Superior temporal gyrus (tissue), 1 donor: ENCODE data around the gene TPD52L1.

Experiments
- DNase-seq: peaks from one replicate; pipeline ENCODE4 v3.0.0-alpha.2; 2016; ENCODE audit errors: extremely low spot score

Gene TPD52L1

DNA sequence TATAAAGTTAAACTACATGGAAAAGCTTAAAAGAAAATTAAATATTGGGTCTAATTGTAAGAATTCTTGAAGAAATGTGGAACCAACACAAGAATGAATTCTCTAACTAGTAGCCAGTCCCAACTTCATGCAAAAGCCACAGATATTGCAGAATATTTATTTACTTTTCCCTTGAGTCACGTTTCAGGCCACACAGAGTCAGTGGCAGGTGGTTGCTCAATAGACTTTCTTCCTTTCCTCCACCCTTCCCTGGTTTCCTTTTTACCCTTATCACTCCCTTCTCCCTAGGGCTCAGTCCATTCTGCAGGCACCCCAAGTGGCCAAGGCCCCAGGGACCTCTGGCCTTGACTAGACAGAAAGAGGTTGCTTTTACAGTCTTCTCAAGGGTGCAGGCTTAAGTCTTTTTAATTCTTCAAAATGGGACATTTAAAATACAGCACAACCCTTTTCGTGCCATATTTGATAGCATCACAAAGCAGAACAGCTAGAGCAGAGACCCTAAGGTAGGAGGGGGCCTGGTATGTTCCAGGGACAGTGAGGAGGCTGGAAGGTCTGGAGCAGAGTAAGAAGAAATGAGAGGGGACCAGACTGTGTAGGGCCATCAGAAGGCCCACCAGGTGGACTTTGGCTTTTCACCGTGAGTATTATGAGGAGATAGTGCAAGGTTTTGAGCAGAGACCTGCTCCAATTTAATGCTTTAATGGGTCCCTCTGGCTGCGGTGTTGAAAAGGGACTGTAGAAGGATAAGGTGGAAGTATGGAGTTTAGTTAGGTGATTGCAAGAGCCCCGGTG is 83.2 kb downstream of the TPD52L1 start:
- no peak for DNase-seq

DNA sequence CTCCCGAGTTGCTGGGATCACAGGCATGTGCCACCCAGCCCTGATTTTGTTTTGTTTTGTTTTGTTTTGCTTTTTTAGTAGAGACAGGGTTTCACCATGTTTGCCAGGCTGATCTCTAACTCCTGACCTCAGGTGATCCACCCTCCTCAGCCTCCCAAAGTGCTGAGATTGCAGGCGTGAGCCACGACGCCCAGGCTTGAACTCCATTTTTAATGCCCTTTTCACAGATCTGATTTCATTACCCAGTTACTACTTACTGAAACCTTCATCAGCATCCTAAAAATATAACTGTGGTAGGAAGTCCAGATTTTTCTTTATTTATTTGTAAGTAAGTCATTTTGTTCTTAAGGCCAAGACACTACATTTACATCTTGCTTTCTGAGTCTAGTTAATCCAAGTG is 84.2 kb downstream of the TPD52L1 start:
- no peak for DNase-seq

DNA sequence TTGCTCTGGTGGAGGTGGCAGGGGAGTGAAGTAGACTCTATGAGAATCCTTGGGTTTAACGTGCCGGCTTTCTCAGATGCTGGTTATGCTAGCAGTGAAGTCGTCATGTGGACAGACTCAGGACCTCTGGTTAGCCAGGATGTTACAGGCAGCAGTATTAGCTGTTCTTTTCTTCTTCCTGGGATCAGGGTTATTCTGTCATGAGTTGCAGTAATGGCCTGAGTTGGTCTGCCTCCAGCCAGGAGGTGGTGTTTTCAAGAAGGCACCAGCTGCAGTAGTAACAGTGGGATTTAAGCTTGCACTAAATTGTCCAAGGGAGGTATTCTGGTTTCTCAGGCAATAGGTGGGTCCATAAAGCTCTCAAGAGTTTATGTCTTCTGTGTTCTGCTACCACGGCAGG is 91.5 kb downstream of the TPD52L1 start:
- DNase-seq: no peak

DNA sequence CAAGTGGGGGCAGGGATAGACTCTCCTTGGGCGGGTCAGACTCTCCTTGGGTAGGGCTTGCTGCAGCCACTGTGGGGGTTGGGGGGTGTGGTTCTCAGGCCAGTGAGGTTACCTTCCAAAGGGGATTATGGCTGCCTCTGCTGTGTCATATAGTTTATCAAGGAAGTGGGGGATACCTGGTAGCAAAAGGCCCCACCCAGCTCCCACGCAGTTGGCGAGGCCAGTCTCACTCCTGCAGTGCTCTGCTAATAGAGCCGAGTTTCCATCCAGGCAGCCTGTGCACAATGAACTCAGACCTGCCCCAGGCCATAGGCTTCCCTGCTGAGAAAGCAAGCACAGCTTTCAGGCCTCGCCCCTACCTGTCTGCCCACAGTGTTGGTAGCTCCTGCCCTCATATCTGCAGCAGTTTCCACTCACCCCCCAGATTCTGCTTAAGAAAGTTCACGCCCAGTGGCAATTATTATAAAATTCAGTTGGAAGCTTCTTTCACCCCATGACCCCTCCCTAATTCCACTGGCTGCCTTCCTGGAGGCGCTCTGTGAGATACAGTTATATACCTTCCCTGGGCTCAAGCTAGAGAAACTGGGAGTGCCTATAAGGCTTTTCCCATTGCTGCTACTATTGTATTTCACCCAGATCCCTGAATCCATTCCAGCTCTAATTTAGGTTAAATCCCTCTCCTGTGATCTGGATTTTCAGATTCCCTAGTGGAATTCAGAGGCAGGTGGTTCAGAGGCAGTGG is 92.1 kb downstream of the TPD52L1 start:
- DNase-seq: no peak

DNA sequence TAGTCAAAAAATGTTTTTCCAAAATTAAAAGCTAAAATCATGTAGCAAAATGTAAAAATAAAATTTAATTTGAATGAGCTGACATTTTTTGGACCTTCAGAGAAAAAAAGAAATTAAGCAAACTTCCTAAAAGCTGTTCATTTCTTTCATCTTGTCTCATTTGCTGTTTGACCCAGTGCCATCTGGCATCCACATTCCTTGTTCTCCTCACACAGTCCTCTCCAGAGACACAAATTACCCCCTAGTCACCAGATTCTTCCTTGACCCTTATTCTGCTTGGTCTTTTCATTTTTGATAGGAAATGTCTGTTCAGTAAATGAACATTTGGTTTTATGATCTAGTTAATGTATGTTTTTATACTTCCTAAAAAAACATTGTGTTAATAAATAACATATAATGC is 93.0 kb downstream of the TPD52L1 start:
- DNase-seq: no peak

DNA sequence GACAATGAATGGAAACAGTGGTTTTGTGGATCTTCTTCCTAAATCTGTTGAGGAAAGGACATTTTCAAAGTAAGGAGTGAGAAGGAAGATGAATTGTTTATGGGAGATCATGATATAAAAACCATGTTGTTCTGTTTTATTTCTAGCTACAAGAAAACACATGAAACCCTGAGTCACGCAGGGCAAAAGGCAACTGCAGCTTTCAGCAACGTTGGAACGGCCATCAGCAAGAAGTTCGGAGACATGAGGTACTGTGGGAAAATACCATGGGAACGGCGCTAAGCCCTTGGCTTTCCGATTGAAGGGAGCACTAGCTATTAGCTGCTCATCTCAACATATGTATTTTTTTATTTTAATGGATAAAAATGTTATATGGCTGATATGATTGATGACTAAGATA is 94.6 kb downstream of the TPD52L1 start:
- no peak for DNase-seq

DNA sequence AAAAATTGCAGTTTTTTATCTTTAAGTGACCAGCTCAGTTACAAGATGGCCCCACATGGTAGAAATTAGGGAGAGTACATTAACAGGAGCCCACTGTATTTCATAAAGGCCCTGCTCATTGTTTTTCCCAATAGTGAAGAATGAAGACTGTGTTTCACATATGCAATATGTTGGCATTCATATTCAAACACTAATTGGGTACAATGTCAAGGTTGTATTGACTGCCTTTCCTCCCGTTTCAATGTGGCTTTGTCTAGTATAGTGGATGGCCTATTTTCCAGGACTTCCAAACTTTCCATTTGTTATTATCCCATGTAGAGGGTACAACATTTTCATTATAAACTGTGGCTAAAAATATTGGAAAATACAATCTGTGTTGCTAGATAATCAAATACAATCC is 96.9 kb downstream of the TPD52L1 start:
- no peak for DNase-seq

DNA sequence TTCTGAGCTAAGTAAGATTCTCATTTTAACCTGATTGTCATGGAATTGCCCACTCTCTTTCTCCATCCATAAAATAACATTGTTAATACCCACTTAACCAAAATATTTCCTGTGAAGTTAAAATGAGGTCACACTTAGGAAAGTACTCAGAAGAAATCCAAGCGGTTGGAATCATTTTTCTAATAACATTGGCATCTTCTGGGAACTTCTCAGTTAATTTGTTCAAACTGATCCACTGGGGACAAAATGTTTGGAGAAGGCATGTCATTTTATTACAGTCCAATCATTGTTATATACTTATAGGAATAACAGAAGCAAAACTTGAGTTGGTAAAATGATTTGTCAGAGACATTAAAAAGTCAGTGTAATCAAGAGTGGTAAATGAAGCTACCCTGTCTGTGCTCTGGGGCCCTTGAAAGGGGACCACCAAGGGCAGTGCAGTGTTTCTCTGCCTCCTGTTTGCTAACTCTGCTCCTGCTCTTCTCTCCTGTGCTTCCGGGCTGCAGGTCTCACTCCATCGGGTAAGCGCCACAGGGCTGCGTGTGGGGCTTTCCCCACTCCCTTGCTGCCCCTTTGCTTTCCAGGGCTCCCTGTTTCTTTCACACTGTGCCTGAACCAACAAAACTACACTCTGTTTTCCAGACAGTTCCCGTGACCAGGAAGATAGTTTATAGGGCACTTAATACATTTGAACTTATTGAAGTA is 98.1 kb downstream of the TPD52L1 start:
- DNase-seq: no peak

DNA sequence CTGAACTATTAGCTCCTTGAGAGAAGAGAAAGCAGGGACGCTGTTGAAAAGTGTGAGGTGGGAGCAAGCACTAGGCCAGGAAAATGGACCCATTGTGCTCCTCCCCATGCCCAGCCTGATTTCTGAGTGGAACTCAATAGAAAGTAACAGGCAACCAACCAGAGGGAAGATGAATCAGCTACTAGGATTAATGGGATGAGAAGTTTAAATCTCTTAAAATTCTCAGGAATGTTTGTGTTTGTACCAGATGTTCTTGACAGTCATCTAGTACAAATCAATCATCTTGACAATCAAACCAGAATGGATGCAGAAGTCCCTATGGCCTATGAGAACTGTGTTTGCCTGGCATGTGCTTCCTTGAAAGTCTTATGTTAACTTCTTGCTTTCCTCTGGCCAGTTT is 99.3 kb downstream of the TPD52L1 start:
- no peak for DNase-seq

DNA sequence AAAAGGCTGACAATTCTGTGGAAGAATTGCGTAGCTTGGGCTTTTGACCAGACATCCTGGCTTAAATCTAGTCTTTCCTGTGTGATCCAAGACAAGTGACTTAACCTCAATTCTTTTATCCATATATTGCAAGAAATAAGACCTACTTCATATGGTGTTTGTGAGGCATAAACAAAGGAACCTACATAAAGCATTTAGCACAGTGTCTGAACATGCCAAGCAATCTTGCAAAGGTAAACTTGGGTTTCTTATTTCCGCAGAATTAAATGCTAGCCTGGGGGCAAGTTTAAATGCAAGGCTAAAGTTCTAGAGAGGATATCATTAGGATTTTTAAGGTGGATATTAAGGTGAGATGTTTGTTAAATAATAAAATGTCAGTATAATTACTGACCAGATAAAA is 100.3 kb downstream of the TPD52L1 start:
- no peak for DNase-seq

DNA sequence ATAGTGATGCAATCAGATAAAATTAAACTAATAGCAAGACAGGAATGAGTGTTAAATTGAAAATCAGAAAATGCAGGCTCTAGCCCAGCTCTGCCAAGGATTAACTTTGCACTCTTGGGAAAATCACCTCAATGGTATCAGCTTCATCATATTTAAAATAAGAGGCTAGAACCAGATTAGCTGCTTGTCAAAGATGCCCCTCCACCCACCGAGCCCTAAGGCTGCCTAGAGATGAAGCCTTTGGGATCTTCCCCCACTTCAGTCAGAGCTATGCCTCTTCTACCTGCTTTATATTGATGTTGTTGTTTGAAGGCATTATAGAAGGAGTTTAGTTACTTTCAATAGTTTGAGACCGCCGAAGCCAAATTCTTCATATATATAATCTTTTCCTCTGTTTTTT is 100.7 kb downstream of the TPD52L1 start:
- no peak for DNase-seq

DNA sequence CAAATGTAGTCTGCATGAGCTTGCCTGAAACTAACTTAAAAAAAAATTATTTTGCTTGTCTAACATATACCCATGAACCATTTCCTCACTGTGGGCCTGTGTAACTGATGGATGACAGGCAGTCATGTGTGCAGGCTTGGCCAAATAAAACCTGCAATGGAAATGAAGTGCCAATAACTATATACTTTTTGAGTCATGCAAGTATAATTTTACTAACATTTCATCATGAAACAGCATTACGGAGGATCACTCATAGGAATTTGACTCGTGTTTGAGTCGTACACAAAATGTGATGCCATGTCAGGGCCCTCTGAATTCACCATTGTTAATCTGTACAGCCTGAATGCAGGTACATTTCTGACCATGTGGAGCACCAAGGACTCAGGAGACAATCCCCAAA is 101.6 kb downstream of the TPD52L1 start:
- no peak for DNase-seq

DNA sequence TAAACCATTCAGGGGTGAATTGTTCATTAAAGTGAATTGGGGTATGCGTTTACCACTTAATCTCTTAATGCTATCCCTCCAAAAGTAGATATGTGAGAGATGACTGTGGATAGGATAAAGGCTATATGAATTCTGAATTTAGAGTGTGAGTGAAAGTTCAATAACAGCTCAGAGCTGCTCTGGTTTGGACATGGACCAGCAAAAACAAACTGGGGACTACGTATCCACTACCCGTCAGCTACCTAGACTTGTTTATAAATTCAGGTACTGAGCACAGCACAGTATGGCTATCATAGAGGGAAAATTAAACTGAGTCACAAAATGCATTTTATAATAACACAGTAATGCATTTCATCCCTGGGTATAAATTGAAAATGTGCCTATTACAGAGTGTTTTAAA is 103.8 kb downstream of the TPD52L1 start:
- no peak for DNase-seq

DNA sequence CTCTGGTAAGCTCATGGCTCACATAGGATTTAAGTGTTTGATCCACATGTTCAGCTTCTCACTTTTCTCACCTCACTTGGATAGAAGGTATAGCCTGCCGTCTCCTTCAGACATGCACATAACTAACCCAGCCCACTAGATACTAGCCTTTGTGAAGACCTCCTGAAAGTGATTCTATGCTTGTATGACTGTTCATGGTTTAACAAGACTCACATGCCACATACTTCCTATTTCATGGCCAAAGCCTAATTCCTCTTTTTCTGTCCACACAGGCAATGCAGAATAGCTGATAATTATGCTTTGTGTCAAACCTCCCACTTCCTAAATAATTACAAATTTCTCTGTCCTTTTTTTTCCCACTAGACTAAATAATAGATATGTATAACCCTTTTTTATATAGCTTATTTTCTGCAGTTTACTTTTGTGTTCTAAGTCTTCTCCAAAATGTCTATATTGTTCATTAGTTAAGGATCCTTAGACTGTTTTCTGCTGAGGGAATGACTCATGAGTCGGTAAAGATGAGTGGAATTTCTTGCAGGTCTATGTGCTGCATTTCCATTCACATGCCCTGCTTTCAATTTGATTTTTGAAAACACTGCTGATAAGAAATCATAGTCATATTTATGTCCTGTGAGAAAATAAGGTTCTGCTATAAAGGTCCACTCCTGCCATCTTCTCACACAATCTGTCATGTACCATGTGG is 105.2 kb downstream of the TPD52L1 start:
- no peak for DNase-seq

DNA sequence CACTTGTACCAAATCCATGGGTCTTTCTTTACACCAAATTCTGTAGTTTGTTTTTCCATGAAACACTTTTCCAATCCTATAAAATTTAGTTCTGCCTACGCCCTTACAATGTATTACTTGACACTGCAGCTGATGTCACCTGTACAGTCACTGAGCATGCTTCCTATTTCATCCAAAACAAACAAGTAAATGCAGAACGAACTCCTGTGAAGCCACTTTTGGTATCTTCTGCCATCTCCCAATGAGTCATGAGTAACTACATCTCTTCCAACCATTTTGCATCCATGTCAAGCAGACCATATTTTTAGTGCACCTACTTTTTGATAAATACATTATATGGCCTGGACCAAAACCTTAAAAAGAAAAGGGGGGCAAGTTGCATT is 105.8 kb downstream of the TPD52L1 start:
- no peak for DNase-seq

DNA sequence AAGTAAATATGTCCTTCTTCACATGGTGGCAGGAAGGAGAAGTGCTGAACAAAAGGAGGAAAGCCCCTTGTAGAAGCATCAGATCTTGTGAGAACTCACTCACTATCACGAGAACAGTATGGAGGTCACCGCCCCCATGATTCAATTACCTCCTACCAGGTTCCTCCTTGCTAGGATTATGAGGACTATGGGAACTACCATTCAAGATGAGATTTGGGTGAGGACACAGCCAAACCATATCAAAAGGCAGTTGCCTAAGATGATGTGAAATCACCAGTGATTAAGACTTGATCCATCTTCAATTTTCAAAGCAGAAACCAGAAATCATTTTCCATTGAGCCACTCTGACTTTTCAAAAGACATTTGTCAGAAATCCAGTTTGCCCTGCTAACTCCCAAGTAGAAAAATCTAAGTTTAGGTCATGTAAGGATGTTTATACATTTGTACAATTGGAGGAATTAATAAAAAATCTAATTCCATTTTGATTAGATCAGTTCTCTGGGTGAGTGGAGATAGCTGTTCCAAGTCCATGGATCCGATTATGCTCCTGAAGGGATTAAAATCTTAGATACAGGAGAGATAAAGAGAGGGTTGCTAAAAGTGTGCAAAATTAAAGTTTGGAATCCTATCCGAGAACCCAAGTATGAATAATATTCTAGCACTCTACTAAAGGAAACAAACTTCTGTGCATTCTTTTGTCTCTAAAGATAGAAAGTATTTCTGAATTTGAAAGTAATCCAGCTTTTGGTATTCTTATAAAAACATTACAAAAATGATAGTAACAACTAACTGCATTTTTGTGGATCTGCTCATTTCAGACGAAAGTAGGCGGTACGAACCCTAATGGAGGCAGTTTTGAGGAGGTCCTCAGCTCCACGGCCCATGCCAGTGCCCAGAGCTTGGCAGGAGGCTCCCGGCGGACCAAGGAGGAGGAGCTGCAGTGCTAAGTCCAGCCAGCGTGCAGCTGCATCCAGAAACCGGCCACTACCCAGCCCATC is 108.7 kb downstream of the TPD52L1 start:
- no peak for DNase-seq

DNA sequence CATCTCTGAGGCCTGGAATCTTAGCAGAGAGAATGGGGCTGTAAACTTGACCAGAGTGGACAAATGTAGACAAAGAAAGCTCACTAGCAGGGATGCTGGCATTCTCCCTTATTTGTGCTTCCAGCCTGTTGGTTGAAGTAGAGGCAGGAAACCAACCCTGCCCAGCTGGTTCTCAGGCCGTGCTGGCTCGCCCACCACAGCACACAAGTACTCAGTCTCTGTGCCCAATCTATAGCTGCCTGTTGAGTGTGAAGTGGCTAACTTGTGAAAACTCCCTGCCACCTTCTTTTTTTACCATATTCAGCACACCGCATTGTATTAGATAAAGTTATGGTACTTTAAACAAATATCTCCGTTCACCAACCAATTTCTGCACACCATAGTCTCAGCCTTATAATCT is 110.9 kb downstream of the TPD52L1 start:
- DNase-seq: no peak

DNA sequence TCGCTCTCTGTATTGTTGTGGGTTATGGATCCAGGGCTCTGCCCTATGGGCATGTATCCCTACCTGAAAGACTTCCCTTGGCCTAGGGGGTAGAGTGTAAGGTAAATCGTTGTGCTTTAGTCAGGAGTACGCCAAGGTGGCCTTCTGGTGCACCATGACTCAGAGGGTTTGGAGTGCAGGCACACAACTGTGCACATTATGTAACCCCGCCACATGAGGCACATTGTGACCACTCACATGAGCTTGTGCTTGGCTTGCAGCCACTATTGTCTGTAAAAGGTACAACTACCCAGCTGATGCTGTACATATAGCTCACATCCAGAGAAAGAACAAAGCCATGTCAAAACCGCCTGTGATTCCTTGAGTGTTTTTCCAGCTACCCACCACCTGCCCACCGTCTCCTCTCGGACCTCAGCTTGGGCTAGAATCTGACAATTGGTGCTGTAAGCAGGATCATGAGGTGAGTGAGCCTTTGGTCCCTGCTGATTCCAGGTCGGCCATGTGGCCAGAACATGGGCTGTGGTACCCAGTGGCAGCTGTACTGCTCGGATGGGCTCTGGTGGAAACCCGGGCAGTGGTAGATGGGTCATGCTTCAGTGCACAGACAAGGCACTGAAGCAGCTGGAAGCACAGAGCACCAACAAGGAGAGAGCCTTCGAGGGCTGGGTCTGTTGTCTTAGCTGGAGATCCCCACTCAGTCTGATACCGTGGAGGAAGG is 114.4 kb downstream of the TPD52L1 start:
- DNase-seq: no peak

DNA sequence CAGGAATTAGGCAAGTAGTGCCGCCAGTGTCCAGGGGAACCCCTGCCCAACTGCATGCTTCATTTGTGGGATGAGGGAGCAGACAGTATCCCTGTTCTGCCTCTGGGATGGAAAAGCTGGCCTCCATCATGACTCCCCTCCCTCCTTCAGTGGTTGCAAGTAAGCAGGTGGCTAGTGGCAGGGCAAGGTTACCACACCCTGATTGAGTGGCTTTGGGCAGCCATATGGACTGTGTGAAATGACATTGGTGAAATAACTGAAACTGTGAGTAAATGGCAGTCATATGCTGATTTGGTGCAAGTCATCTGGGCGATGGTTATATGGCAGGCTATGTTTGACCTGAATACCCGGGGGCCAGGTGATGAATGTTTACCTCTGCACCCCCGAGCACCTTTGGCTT is 115.2 kb downstream of the TPD52L1 start:
- DNase-seq: no peak

DNA sequence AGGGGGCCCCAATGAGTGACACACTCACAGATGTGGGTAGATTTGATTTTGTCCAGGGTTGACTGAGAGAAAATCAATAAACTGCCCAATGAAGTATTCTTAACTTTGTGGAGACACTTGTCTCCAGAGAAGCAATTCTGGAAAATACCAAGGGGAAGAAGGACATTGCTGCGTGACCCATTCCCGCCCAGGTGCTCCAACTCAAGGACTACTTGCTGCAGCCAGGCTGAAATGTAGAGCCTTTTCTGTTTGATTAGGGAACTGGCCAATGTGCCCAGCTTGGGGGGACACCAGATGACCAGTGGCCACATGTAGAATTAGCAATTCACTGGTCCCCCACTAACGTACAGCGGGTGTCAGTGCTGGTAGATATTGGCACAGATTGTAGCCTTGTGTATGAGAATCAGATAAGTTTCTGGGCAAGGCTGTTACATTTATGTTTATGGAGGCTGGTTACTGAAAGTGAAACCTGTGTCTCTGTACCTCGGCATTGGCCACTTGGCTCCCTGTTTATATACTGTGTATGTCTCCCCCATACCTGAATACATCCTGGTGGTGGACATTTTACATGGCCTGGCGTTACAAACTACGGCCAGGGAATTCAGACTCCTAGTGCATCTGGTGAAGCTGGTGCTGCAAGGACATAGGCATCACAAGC is 115.9 kb downstream of the TPD52L1 start:
- DNase-seq: no peak
